HepG2 (cell line): Measurements from ENCODE around the gene CRTC2. TPM values are rescaled to one million over a fixed set of nuclear protein-coding genes. Genes with fewer than 3 reads are reported as not detected.

Experiments used
- AKNA ChIP-seq: sonication (generic); formaldehyde crosslinking; IDR thresholded peaks from 2 replicates; pipeline ENCODE4 v1.4.0; 2020; ENCODE audit warnings: missing genetic modification reagents, borderline replicate concordance
- ATF1 ChIP-seq: IDR thresholded peaks from 2 replicates; pipeline ENCODE4 v1.6.1; 2016; ENCODE audit warnings: mild to moderate bottlenecking, control low read depth
- ATF7-NPFF ChIP-seq: sonication (generic); formaldehyde crosslinking; IDR thresholded peaks from 2 replicates; pipeline ENCODE4 v1.8.1; 2023; ENCODE audit warnings: mild to moderate bottlenecking, low read depth, missing genetic modification reagents, moderate library complexity
- DBP ChIP-seq: sonication (generic); formaldehyde crosslinking; IDR thresholded peaks from 2 replicates; pipeline ENCODE4 v1.4.0; 2020; ENCODE audit warnings: missing genetic modification reagents; ENCODE audit errors: not compliant biosample characterization
- GFI1 ChIP-seq: sonication (generic); formaldehyde crosslinking; IDR thresholded peaks from 2 replicates; pipeline ENCODE4 v1.5.0; 2020; ENCODE audit warnings: missing genetic modification reagents, mild to moderate bottlenecking, borderline replicate concordance
- POLR2G ChIP-seq: fragments of 200-400 bp; formaldehyde crosslinking; IDR thresholded peaks from 2 replicates; pipeline ENCODE4 v1.6.1; 2018; ENCODE audit warnings: mild to moderate bottlenecking, low read depth, low read length, moderate library complexity
- PRDM15 ChIP-seq: sonication (generic); formaldehyde crosslinking; IDR thresholded peaks from 2 replicates; pipeline ENCODE4 v1.4.0; 2020; ENCODE audit warnings: missing genetic modification reagents
- SYNCRIP ChIP-seq: fragments of 200-400 bp; formaldehyde crosslinking; IDR thresholded peaks from 2 replicates; pipeline ENCODE4 v1.6.1; 2018; ENCODE audit warnings: mild to moderate bottlenecking, low read depth, low read length; ENCODE audit not compliant: insufficient read depth
- TBP ChIP-seq: sonication (generic); formaldehyde crosslinking; IDR thresholded peaks from 2 replicates; pipeline ENCODE4 v1.5.0; 2020; ENCODE audit warnings: missing genetic modification reagents
- TCF7 ChIP-seq: sonication (generic); IDR thresholded peaks from 2 replicates; pipeline ENCODE4 v1.6.1; 2016; ENCODE audit warnings: antibody characterized with exemption, low read depth
- TFDP1 ChIP-seq: IDR thresholded peaks from 2 replicates; pipeline ENCODE4 v1.6.1; 2016; ENCODE audit warnings: missing compliant biosample characterization, missing genetic modification reagents, borderline replicate concordance
- ZNF563 ChIP-seq: sonication (generic); formaldehyde crosslinking; IDR thresholded peaks from 2 replicates; pipeline ENCODE4 v1.8.0; 2022; ENCODE audit warnings: mild to moderate bottlenecking, moderate library complexity, missing genetic modification reagents
- ZNF740 ChIP-seq: sonication (generic); formaldehyde crosslinking; IDR thresholded peaks from 2 replicates; pipeline ENCODE4 v1.4.0; 2020; ENCODE audit warnings: missing genetic modification reagents
- ZNF879 ChIP-seq: sonication (generic); formaldehyde crosslinking; IDR thresholded peaks from 2 replicates; pipeline ENCODE4 v1.8.1; 2023; ENCODE audit warnings: missing genetic modification reagents
- polyA plus RNA-seq, 8 experiments: library from polyadenylated mRNA; depleted of rRNA in 3 of 8; stranded (reverse) in 7 of 8; unstranded in 1 of 8; fragments of >200 nt; fragmentation: Illumina TruSeq in 4 of 8; extraction: Trizol in 4 of 8; gene quantifications; 2 replicates each; pipeline versions ENCODE4 v1.2.1 to v1.2.3, GENCODE V29; 2011 to 2016; ENCODE audit warnings: low read depth in 4 of 8, missing spikeins in 1 of 8, mixed read lengths in 1 of 8; ENCODE audit not compliant: insufficient read depth in 1 of 8
- total RNA-seq, 5 experiments: library from RNA; depleted of rRNA; stranded (reverse); fragments of >200 nt; fragmentation: Illumina TruSeq; extraction: Trizol; gene quantifications; 2 replicates each; pipeline ENCODE4 v1.2.3, GENCODE V29; 2016; ENCODE audit warnings: low read depth in 1 of 5

Gene CRTC2
- total and polyA plus RNA-seq, 2 of the 13 experiments (the other 11 are each of a cell fraction or from before 2014, with no cell fraction given) = 6.1 to 26.7 TPM

DNA sequence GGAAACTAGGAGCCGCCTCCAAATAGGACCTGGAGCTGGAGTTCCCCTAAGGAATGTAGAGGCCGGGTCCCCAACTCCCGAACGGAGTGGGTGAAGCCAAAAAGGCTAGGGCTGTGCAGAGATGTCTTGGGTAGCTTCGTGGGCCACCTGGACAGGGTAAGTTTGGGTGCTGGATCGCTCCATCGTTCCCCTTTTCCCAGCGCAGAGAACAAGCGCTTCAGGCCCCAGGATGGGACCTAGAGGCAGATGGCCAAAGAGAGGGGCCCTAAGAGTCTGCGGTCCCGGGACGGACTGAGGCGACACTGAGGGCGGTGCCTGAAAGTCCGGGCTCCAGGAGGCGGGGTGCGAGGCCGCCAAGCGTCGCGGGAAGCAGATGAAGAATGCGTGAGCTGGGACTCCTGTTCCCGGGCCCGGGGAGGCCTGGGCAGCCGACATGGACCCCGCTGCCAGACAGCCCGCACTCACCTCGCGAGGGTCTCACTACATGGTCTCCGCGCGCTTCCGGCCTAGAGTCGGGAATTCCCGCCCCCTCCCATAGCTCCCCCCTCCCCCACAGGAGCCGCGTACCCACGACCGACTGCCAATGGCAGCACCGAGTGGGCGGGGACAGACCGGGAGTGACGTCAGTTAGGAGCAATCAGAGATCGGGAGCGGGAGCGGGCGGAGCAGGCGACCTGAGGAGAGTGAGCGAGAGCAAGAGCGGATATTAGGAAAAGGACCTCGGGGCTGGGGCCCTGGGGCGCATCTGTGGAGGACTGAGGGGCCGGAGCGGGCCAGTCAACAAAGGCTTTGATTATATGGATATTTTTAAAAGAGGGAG, 4.8 kb upstream of the CRTC2 start, which contains the start of gene SLC39A1 (continued):
- TF ChIP-seq AKNA (CRISPR knock-in tag) (peak; percentile 64; the same call in 1 of the 2 replicates), DBP (CRISPR knock-in tag) (peak; percentile 62), GFI1 (CRISPR knock-in tag) (no peak), TFDP1 (peak; percentile 66; the same call in 1 of the 2 replicates), TBP (CRISPR knock-in tag) (no peak), ZNF740 (CRISPR knock-in tag) (peak; percentile 36; the same call in 1 of the 2 replicates), SYNCRIP (no peak), PRDM15 (CRISPR knock-in tag) (peak; percentile 66; the same call in 1 of the 2 replicates), POLR2G (peak; percentile 72), ATF1 (peak; percentile 73; the same call in 1 of the 2 replicates), ATF7-NPFF (CRISPR knock-in tag) (peak; percentile 78; the same call in 1 of the 2 replicates), ZNF879 (no peak), TCF7 (no peak), ZNF563 (0 out of 2 replicates have a peak, but pooled peaks have one; percentile 25)
